HG02973 (cell line): Measurements from ENCODE around the gene ZNF333.
"Not testable (repeated sequence)": the region's sequence is repeated elsewhere in the genome, so short reads cannot be mapped to it uniquely, and the experiment has no call there.

Experiments used
- ATAC-seq: cut with Tn5 transposase; IDR thresholded peaks from one replicate; pipeline ENCODE4 v1.9.1; 2021; ENCODE audit warnings: moderate library complexity; ENCODE audit not compliant: unreplicated experiment

ZNF333 gene

DNA sequence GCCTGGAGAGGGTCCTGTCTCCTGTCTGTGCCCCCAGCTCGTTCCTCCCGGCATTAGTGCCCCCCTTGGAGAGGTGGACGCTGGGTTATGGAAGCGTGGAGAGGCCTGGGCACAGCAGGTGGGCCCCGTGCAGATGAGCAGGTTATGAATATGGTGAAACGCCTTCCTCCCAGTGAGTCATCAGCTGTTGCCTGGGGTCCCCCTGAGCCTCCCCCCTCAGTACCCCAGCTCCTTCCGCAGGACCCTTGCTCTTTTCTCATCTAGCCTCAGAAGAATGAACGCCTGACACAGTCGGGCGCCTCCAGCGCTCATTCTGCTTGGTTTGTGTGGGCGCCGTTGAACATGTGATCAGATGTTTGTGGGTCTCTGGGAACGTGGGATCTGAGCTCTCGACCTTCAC lies 76.0 kb downstream of the ZNF333 start:
- ATAC-seq: not testable (repeated sequence)

DNA sequence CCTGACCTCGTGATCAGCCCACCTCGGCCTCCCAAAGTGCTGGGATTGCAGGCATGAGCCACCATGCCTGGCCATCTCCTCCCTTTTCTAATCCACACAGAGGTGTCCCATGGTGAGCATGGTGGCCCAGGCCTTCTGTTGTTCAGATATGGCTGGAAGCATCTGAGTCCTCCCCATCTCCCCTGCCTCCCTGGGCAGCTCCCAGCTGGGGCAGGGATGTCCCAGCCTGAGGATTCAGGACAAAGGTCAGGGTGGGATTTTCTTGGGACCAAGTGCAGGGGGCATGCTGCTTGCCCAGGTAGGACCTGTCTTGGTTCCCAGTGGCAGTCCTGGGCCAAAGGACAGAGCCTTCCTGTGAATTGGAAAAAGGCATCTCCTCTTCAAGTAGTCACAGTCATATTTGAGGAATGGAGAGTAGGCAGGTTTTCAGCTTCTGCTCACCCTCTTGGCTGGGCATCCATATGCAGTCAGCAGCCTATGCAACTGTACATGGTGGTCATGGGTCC lies 77.7 kb downstream of the ZNF333 start:
- no peak for ATAC-seq

DNA sequence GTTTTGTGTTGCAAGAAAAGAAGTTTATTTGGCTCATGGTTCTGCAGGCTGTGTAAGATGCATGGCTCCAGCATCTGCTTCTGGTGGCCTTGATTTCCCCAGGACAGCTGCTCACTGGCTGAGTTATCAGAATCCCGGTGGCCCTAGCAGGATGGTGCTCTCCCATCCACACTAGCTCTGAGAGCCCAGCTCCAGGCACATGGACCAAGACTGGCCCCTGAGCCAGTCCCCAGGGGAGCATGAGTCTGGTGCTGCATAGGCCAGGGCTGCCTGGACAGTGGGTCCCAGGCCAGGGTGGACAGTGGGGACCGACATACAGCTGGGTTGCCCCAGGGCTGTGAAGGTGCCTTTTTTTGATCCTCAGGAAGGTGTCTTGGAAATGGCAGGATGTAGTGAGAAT lies 78.2 kb downstream of the ZNF333 start:
- ATAC-seq: no peak

DNA sequence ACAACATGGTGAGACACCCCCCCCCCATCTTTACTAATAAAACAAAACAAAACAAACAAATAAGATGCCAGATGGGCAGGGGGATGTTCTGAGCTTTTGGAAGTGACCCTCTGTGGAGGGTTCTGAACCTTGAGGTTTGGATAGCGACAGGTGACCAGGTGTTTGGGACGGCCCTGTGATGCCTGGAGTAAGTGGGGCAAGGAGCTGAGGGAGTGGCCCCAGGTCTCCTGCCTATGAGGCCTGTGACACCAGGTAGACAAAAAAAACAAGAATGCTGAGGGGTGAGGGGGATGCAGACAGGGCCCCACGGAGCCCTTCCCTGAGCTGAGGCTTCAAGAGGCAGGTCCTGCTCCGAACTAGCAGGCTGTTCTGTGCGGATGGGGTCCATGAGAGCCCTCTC lies 79.4 kb downstream of the ZNF333 start:
- no peak for ATAC-seq

DNA sequence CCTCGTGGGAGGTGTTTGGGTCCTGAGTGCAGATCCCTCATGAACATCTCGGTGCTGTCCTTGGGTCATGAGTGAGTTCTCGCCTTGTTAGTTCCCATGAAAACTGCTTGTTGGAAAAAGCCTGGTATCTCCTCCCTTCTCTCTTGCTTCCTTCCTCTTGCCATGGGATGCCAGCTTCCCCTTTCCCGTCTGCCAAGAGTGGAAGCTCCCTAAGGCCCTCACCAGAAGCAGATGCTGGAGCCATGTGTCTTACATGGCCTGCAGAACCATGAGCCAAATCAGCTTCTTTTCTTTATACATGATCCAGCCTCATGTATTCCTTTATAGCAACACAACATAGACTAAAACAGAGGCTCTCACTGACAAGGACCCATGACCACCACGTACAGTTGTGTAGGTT lies 80.3 kb downstream of the ZNF333 start:
- no peak for ATAC-seq

DNA sequence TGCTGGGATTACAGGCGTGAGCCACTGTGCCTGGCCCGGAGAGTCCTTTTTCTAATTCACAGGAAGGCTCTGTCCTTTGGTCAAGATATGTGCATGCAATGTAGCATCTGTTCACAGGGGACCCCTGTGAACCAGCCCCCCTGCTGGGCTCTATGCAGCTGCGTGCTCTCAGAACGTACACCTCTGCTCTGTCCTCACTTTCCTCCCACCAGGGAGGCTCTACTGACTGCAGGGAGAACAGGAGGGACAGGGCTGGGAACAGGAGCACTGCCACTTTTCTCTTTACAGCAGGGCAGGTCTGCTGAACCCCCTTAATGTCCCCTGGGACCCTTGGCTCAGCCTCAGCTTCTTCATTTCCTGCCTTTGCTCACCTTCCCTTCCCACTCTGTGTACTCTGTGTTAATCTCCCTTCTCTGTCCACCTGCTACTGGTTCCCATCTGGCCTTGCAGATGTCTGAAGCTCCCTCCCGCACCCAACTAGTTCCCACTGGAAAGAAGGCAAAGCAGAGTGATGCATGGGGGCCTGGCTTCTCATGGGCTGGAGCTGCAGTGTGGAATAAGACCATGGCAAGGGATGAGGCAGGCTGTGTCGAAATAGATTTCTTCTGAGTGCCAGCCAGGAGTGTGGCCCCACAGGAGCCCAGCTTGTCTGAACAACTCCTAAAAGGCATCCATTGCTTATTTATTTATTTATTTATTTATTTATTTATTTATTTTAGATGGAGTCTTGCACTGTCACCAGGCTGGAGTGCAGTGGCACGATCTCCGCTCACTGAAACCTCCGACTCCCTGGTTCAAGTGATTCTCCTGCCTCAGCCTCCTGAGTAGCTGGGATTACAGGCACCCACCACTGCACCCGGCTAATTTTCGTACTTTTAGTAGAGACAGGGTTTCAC lies 81.3 kb downstream of the ZNF333 start:
- no peak for ATAC-seq

DNA sequence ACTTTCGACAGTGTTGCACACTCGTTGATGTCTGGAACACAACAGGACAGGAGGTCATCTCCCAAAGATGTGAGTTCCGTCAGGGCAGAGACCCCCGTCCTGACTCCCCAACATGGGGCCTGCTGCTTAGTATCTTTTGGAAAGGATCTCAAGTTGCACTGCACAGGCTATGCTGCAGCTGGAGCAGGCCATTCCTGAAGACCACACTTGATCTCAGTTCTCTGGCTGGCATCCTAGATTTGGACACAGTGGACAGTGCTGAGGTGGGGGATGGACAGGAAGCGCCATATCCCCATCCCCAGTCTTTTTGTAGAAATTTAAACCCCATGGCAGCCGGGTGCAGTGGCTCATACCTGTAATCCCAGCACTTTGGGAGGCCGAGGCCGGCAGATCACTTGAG lies 82.6 kb downstream of the ZNF333 start:
- ATAC-seq: no peak

DNA sequence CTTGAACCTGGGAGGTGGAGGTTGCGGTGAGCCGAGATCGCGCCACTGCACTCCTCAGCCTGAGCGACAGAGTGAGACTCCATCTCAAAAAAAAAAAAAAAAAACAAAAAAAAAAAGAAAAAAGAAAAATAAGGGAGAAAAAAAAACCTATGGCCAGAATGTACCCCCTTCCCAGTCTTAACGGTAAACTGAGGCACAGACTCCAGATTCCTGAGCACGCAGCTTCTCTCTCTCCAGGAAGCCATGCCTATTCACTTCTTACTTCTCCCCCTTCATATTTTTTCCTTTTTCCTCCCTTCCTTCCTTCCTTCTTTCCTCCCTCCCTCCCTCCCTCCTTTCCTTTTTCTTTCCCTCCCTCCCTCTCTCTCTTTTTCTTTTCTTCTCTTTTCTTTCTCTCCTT lies 83.1 kb downstream of the ZNF333 start:
- ATAC-seq: no peak

DNA sequence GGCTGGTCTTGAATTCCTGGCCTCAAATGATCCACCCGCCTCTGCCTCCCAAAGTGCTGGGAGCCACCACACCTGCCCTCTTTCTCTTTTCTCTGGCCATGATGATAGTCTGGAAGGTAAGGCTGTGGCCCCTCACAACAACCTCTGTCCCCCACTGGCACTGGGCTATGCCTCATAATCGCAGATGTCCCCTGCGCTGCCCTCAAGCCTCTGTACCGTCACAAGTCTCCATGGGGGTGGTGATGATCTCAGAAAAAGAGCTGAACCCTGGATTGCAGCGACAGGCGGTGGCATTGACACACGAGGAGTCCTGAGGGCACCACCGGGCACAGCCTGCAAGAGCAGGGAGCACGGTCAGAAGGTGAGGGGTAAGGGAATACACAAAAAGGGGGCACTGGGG lies 83.9 kb downstream of the ZNF333 start:
- ATAC-seq: not testable (repeated sequence)

DNA sequence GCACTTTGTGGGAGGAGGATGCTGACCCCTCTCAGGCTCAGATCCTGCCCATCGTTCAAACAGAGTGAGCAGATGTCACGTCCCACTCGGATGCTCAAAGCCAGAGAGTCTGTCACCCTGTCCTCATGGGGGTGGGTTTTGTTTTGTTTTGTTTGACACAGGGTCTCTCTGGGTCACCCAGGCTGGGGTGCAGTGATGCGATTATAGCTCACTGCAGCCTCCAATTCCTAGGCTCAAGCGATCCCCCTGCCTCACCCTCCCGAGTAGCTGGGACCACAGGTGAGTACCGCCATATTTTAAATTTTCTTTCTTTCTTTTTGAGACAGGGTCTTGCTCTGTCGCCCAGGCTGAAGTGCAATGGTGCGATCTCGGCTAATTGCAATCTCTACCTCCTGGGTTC lies 84.5 kb downstream of the ZNF333 start:
- ATAC-seq: no peak

DNA sequence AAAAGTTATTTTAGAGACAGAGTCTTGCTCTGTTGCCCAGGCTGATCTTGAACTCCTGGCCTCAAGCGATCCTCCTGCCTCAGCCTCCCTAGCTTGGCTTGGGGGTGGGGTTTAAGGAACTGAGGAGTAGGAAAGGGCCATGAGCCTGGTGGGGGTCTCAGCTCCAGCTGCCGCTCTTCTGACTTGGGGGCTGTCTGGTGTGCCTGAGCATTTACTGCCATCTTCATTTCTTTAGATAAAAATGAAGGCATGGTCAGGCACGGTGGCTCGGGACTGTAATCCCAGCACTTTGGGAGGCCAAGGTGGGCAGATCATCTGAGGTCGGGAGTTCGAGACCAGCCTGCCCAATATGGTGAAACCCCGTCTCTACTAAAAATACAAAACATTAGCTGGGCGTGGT lies 85.5 kb downstream of the ZNF333 start:
- ATAC-seq: not testable (repeated sequence)

DNA sequence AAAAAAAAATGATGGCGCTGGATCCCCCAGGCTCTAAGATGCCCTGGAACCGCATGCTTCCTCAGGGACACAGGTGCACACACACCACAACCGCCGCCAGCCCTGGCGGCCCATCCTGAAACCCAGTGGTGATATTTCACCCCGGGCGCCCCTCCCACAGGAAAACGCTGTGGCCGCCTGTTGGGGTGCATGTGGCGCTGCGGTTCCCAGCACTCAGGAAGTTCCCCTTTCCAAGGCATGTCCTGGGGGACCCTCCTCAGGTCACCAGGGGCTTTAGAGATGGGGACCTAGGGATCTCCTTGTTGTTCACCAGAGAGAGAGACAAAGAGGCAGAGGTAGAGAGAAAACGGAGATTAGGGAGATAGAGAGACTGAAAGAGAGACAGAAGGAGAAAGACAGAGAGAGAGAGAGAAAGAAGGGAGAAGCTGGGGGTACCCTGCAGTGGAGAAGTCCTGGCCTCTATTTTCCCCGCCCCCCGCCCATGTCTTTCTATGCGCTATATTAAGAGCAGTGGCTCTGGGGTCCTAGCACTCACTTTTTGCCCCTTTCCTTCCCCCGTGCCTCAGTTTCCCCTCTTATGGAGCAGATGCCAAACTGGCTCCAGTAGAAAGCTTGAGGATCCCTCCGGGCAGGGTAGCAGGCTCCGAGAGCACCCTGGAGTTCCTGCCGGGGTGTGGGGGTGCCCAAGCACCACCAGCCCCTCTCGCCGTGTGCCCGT lies 86.2 kb downstream of the ZNF333 start:
- no peak for ATAC-seq

DNA sequence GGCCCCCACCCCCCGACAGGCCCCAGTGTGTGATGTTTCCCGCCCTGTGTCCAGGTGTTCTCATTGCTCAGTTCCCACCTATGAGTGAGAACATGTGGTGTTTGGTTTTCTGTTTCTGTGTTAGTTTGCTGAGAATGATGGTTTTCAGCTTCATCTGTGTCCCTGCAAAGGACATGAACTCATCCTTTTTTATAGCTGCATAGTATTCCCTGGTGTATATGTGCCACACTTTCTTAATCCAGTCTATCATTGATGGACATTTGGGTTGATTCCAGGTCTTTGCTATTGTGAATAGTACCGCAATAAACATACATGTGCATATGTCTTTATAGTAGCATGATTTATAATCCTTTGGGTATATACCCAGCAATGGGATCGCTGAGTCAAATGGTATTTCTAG lies 87.8 kb downstream of the ZNF333 start:
- not testable (repeated sequence) for ATAC-seq

DNA sequence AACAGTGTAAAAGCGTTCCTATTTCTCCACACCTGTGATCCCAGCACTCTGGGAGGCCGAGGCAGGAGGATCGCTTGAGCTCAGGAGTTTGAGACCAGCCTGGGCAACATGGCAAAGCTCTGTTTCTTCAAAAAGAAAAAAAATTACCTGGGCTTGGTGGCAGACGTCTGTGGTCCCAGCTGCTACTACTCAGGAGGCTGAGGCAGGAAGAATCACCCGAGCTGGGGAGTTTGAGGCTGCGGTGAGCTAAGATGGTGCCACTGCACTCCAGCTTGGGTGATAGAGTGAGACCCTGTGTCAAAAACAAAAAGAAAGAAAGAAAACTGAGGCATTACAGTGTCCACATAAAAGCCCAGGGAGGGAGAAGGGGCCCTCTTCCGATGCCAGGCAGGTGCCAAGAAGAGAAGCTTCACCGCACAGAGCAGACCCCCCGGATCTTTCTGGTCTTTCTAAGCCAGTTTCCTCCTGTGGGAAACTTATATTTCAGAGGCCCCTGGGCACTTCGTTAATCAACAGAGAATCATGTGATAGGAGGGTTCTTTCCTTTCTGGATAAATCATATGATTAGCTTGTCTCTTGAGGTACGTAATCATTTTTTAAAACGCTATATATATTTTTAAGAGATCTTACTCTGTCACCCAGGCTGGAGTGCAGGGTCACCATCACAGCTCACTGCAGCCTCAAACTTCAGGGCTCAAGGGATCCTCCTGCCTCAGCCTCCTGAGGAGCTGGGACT lies 88.4 kb downstream of the ZNF333 start, which contains the start of gene ADGRE2:
TSS of gene ADGRE2 (minus strand) at position 451 of the 736 bp plus-strand sequence. CDS start 1,804 bp downstream, outside the sequence.
- not testable (repeated sequence) for ATAC-seq

DNA sequence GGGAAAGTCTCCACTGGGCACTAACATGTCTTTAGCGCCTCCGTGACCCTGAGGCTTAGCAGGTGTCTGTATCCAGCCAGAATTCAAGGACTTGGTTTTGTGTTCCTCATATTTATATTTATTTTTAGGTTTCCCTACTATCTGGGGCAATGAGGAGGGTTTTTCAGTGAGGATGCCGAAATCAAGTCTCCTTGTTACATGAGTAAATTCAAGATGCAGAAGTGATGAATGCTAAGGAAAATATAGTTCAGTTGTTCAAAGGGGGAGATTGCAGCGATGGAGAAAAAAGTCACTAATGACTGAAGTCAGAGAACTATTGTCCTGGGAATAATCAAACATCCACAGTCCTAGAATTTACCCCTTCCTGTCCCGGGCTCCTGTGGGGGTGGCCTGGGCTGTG lies 89.3 kb downstream of the ZNF333 start:
- ATAC-seq: no peak

DNA sequence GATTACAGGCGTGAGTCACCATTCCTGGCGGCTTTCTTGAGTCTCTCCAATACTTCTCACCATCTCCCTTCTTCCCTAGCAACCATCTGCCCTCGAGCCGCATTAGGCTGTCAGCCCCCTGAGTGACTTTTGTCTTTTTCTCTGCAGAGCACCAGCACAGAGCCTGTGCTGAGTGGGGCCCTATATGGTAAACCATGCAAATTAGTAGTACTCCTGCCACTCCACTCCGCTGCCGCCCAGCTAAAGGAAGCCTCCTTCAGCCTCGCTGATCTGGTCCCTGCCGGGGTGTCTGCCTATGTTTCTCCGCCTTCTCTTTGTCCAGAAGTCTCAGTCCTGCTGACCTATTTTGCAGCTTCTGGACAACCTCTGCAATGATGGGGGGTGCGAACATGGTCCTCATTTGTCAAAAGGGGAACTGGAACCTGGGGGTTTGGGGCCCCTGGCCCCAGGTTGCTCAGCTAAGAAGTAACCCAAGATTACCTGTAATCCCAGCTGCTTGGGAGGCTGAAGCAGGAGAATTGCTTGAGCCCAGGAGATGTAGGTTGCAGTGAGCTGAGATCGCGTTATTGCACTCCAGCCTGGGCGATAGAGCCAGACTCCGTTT lies 90.9 kb downstream of the ZNF333 start:
- not testable (repeated sequence) for ATAC-seq

DNA sequence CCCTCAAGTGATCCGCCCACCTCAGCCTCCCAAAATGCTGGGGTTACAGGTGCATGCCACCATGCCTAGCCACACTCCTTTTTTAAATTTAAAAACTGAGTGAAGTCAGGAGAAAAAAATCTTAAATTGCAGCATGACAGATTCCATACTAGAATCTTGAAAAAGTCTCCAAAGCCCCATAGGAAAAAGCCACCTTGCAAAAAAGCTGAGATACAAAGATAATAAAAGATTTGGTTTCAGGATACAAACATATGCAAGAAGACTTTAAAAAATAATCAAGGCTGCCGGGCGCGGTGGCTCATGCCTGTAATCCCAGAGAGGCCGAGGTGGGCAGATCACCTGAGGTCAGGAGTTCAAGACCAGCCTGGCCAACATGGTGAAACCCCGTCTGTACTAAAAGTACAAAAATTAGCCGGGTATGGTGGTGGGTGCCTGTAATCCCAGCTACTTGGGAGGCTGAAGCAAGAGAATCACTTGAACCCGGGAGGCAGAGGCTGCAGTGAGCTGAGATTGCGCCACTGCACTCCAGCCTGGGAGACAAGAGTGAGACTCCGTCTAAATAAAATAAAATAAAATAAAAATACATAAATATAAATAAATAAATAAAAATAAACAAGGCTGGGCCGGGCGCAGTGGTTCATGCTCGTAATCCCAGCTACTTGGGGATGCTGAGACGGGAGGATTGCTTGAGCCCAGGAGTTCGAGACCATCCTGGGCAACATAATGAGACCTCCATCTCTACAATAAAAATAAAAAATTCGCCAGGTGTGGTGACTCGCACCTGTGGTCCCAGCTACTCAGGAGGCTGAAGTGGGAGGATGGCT lies 92.1 kb downstream of the ZNF333 start:
- ATAC-seq: not testable (repeated sequence)

DNA sequence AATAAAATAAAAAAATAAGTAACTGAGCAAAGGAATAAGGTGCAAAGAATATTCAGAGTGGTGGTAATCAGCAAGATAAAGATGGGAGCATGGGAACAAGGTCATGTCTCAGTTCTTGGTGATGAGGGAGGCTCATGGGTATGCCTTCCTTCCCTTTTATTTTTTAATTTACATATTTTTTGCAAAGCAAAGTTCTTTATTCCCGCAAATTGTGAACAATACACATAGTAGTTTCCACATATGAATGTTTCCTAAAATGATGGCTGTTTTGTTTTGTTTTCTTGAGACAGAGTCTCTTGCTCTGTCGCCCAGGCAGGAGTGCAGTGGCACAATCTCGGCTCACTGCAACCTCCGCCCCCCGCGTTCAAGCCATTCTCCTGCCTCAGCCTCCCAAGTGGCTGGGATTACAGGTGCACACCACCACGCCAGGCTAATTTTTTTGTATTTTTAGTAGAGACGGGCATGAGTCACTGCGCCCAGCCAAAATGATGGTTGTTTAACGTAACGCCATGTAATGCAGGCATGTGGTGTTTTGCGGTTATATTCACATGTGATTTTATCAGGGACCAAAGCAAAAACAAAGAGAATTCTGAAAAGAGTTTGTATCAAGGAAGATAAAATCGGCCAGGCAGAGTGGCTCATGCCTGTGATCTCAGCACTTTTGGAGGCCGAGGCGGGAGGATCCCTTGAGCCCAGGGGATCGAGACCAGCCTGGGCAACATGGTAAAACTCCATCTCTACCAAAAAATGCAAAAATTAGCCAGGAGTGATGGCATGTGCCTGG lies 93.0 kb downstream of the ZNF333 start:
- ATAC-seq: no peak
